OCI-LY3 (cell line): ENCODE results near the gene BAIAP2.

Source experiments
- CTCF ChIP-seq: fragments of 200-600, 300-600 bp; sonication (generic); IDR thresholded peaks from 2 replicates; pipeline ENCODE4 v1.5.1; 2014; ENCODE audit warnings: antibody characterized with exemption, low read length, low read depth
- EZH2phosphoT487 ChIP-seq: fragments of 200-600 bp; shearing (Covaris generic); IDR thresholded peaks from 2 replicates; pipeline ENCODE4 v1.6.1; 2018; ENCODE audit warnings: antibody characterized with exemption, mixed run types, low read depth

- TF ChIP-seq CTCF = no peak
- no peak for TF ChIP-seq EZH2phosphoT487
These were observed 127.0 kb downstream of the BAIAP2 start for GRCh38 chr17:81161972-81162371.
